Mesenchymal stem cell (in vitro differentiated cells and primary cell): ENCODE data around the gene CEP55.

Experiments
- DNase-seq: peaks from one replicate; pipeline ENCODE4 v3.0.0-alpha.2; 2013
- H2AFZ ChIP-seq: one replicate; pipeline ENCODE4 v1.6.1; 2013; ENCODE audit warnings: low read depth, mild to moderate bottlenecking, control low read depth, inconsistent platforms, low read length, moderate library complexity
- H2AK5ac ChIP-seq: 2 replicates; pipeline ENCODE4 v1.6.1; 2013; ENCODE audit warnings: low read length, moderate library complexity, mild to moderate bottlenecking, inconsistent platforms; ENCODE audit not compliant: severe bottlenecking
- H2BK120ac ChIP-seq: one replicate; pipeline ENCODE4 v1.6.1; 2013; ENCODE audit warnings: low read depth, mild to moderate bottlenecking, inconsistent platforms, low read length, moderate library complexity
- H2BK12ac ChIP-seq, 2 experiments: one replicate each; pipeline ENCODE4 v1.6.1; 2013; ENCODE audit warnings: inconsistent platforms in 2 of 2, low read length in 2 of 2, mild to moderate bottlenecking in 2 of 2, moderate library complexity in 2 of 2, control low read depth in 1 of 2
- H2BK15ac ChIP-seq: one replicate; pipeline ENCODE4 v1.6.1; 2013; ENCODE audit warnings: mild to moderate bottlenecking, low read depth, inconsistent platforms; ENCODE audit not compliant: poor library complexity, severe bottlenecking
- H2BK5ac ChIP-seq: 2 replicates; pipeline ENCODE4 v1.6.1; 2013; ENCODE audit warnings: low read depth, mild to moderate bottlenecking, low read length, control low read depth, inconsistent platforms; ENCODE audit not compliant: poor library complexity, severe bottlenecking
- H3K14ac ChIP-seq, 2 experiments: one replicate each; pipeline ENCODE4 v1.6.1; 2013; ENCODE audit warnings: inconsistent platforms in 2 of 2, low read length in 2 of 2, control low read depth in 1 of 2, mild to moderate bottlenecking in 1 of 2, moderate library complexity in 1 of 2
- H3K18ac ChIP-seq, 2 experiments: one replicate each; pipeline ENCODE4 v1.6.1; 2013; ENCODE audit warnings: inconsistent platforms in 2 of 2, low read length in 2 of 2, control low read depth in 1 of 2, low read depth in 1 of 2, mild to moderate bottlenecking in 1 of 2
- H3K23ac ChIP-seq, 2 experiments: one replicate each; pipeline ENCODE4 v1.6.1; 2013; ENCODE audit warnings: inconsistent platforms in 2 of 2, low read length in 2 of 2, mild to moderate bottlenecking in 2 of 2, moderate library complexity in 2 of 2, control low read depth in 1 of 2
- H3K27ac ChIP-seq: 2 replicates; pipeline ENCODE4 v1.5.1; 2013; ENCODE audit warnings: mild to moderate bottlenecking, moderate library complexity, low read length, control low read depth, inconsistent platforms; ENCODE audit not compliant: poor library complexity, severe bottlenecking
- H3K27me3 ChIP-seq, 2 experiments: 2 replicates each; pipeline versions ENCODE4 v1.6.1 to v1.7.0; 2013; ENCODE audit warnings: low read length in 2 of 2, mild to moderate bottlenecking in 2 of 2, moderate library complexity in 2 of 2, control low read depth in 1 of 2, inconsistent platforms in 1 of 2; ENCODE audit not compliant: control insufficient read depth in 1 of 2, insufficient read depth in 1 of 2
- H3K36me3 ChIP-seq, 2 experiments: 2 replicates each; pipeline versions ENCODE4 v1.6.1 to v1.7.0; 2013; ENCODE audit warnings: low read length in 2 of 2, control low read depth in 1 of 2, inconsistent platforms in 1 of 2, low read depth in 1 of 2, mild to moderate bottlenecking in 1 of 2; ENCODE audit not compliant: insufficient read depth in 2 of 2, control insufficient read depth in 1 of 2
- H3K4ac ChIP-seq, 2 experiments: one replicate each; pipeline ENCODE4 v1.6.1; 2013; ENCODE audit warnings: inconsistent platforms in 2 of 2, low read length in 2 of 2, mild to moderate bottlenecking in 2 of 2, moderate library complexity in 2 of 2, control low read depth in 1 of 2, low read depth in 1 of 2
- H3K4me1 ChIP-seq: 2 replicates; pipeline ENCODE4 v1.6.1; 2013; ENCODE audit warnings: low read depth, low read length, control low read depth; ENCODE audit not compliant: control insufficient read depth, insufficient read depth
- H3K4me2 ChIP-seq: 2 replicates; pipeline ENCODE4 v1.6.1; 2013; ENCODE audit warnings: low read length, mild to moderate bottlenecking, inconsistent platforms; ENCODE audit not compliant: poor library complexity, severe bottlenecking
- H3K4me3 ChIP-seq, 2 experiments: 2 replicates each; pipeline versions ENCODE4 v1.5.1 to v1.7.0; 2013; ENCODE audit warnings: low read length in 2 of 2, mild to moderate bottlenecking in 2 of 2, control low read depth in 1 of 2, low read depth in 1 of 2; ENCODE audit not compliant: insufficient read depth in 1 of 2
- H3K79me1 ChIP-seq: replicated peaks from 2 replicates; pipeline ENCODE4 v1.6.1; 2013; ENCODE audit warnings: mild to moderate bottlenecking, control low read depth, low read length, inconsistent platforms; ENCODE audit not compliant: poor library complexity, severe bottlenecking
- H3K9ac ChIP-seq: 2 replicates; pipeline ENCODE4 v1.7.0; 2013; ENCODE audit warnings: mild to moderate bottlenecking, low read length, moderate library complexity
- H3K9me3 ChIP-seq: 2 replicates; pipeline ENCODE4 v1.7.0; 2013; ENCODE audit warnings: mild to moderate bottlenecking, low read length; ENCODE audit not compliant: control insufficient read depth
- H4K8ac ChIP-seq: one replicate; pipeline ENCODE4 v1.6.1; 2013; ENCODE audit warnings: inconsistent platforms, mild to moderate bottlenecking, low read length, moderate library complexity
- H4K91ac ChIP-seq: one replicate; pipeline ENCODE4 v1.6.1; 2013; ENCODE audit warnings: mild to moderate bottlenecking, low read length, inconsistent platforms
- WGBS: methylation state at CpG from one replicate; pipeline ENCODE4 v1.1.7; 2013; ENCODE audit warnings: mixed read lengths; 5-methylcytosine and 5-hydroxymethylcytosine counted together

The CEP55 gene

DNA sequence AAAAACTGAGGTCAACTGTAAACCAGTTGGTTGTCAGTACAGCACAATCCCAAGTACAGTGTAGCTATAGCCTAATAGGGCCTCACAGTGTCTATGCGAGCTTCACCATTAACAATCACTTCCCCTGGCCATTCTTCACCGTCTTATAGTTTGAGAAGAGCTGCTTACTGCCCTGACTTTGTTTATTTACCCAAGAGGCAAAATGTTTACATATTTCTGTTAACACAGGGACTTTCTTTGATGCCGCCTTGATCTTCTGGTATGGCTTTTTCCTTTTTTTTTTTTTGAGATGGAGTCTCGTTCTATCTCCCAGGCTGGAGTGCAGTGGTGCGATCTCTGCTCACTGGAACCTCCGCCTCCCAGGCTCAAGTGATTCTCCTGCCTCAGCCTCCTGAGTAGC, 17.5 kb upstream of the CEP55 start:
- Histone ChIP-seq H2BK5ac (no peak overlapping the region), H3K4me2 (peak overlapping the region; percentile 45), H3K4me1 (peaks cover 6% of the 10 kb centered on the region), H4K8ac (peak overlapping the region; percentile 76), H3K18ac (peak overlapping the region; percentile 11 to 92), H3K4ac (peak overlapping the region in 1 of 2 experiments; percentile 4), H3K79me1 (no peaks in the 10 kb centered on the region), H3K36me3 (peaks cover 0 to 40% of the 10 kb centered on the region in 2 experiments), H3K9me3 (no peaks in the 10 kb centered on the region), H3K9ac (peak overlapping the region; percentile 96), H4K91ac (no peak overlapping the region), H3K27ac (peak overlapping the region; percentile 80), H2BK120ac (no peak overlapping the region), H2BK12ac (no peak overlapping the region), H2AFZ (no peak overlapping the region), H3K23ac (no peak overlapping the region), H3K27me3 (no peaks in the 10 kb centered on the region), H3K4me3 (peak overlapping the region in 1 of 2 experiments; percentile 92), H2AK5ac (peak overlapping the region; percentile 26), H3K14ac (no peak overlapping the region), H2BK15ac (no peak overlapping the region)
- peak; percentile 79 for DNase-seq
- WGBS = 34% methylated on average over 6 of the region's 6 CpGs

DNA sequence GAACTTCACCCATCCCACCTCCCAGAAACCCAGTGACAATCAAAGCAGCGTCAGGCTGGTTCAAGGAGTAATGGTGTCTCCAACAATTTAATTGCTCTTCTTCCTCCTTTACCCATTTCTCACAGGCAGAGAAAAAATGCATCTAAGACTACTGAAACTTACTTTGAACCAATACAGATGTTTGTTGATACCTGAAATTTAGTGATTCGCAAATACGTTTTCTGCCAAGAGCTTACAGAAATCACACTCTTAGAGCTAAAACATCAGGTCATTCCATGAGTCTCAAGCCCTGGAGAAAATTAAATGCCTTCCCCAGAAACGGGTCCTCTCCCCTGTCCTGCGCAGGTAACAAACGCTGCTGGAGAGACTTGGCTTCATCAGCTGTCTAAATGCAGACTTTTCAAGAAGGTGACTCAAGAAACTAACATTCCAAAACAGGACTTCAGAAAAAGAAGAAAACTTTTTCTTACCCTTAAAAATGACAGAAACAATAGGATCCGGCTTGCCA, 14.7 kb upstream of the CEP55 start:
- no peak overlapping the region for H2BK15ac ChIP-seq
- H3K27ac ChIP-seq = peak overlapping the region; percentile 97
- H3K18ac ChIP-seq = peak overlapping the region; percentile 83 to 85
- H2BK5ac ChIP-seq = peak overlapping the region; percentile 48
- no peak overlapping the region for H3K23ac ChIP-seq
- peak overlapping the region in 1 of 2 experiments; percentile 88 for H3K4ac ChIP-seq
- H3K4me3 ChIP-seq = peak overlapping the region; percentile 54 to 92
- no peak overlapping the region for H4K91ac ChIP-seq
- H4K8ac ChIP-seq = no peak overlapping the region
- H3K79me1 ChIP-seq = no peaks in the 10 kb centered on the region
- no peaks in the 10 kb centered on the region for H3K9me3 ChIP-seq
- peaks cover 0 to 20% of the 10 kb centered on the region in 2 experiments for H3K36me3 ChIP-seq
- peak overlapping the region; percentile 96 for H3K9ac ChIP-seq
- H3K4me2 ChIP-seq = peak overlapping the region; percentile 78
- 9% methylated on average over 7 of the region's 7 CpGs for WGBS
- H3K27me3 ChIP-seq = no peaks in the 10 kb centered on the region
- peak overlapping the region; percentile 76 for H2AK5ac ChIP-seq
- peak overlapping the region; percentile 45 for H2BK120ac ChIP-seq
- peak; percentile 41 for DNase-seq
- no peak overlapping the region for H2BK12ac ChIP-seq
- H3K14ac ChIP-seq = no peak overlapping the region
- peaks cover 4% of the 10 kb centered on the region for H3K4me1 ChIP-seq
- H2AFZ ChIP-seq = no peak overlapping the region

GRCh38 chr10:93482145-93482834, 14.1 kb upstream of the CEP55 start, which contains the start of gene MYOF:
Gene MYOF, minus strand, starts transcription at chr10:93482334. Its CDS starts 140 bp downstream, at chr10:93482194.
- peak within 1 kb of the TSS; percentile 78 for H3K4me2 ChIP-seq
- peak within 1 kb of the TSS; percentile 56 to 92 for H3K4me3 ChIP-seq
- H3K4me1 ChIP-seq = peaks cover 4% of the 10 kb centered on the region
- peak within 1 kb of the TSS; percentile 96 for H3K9ac ChIP-seq
- WGBS = 1% methylated on average over 15 of the region's 27 CpGs
- H2AK5ac ChIP-seq = peak within 1 kb of the TSS; percentile 76
- H2BK120ac ChIP-seq = peak within 1 kb of the TSS; percentile 45
- peak; percentile 91 for DNase-seq
- peak within 1 kb of the TSS; percentile 48 for H2BK5ac ChIP-seq
- H3K9me3 ChIP-seq = no peaks in the 10 kb centered on the region
- H3K4ac ChIP-seq = peak within 1 kb of the TSS in 1 of 2 experiments; percentile 88
- H3K18ac ChIP-seq = peak within 1 kb of the TSS; percentile 83 to 85
- H3K14ac ChIP-seq = no peak within 1 kb of the TSS
- H2AFZ ChIP-seq = no peak within 1 kb of the TSS
- no peak within 1 kb of the TSS for H4K91ac ChIP-seq
- no peaks in the 10 kb centered on the region for H3K27me3 ChIP-seq
- peaks cover 0 to 16% of the 10 kb centered on the region in 2 experiments for H3K36me3 ChIP-seq
- H3K27ac ChIP-seq = peak within 1 kb of the TSS; percentile 97
- H2BK12ac ChIP-seq = peak within 1 kb of the TSS; percentile 38 to 82
- no peak within 1 kb of the TSS for H3K23ac ChIP-seq
- peak within 1 kb of the TSS; percentile 57 for H4K8ac ChIP-seq
- no peaks in the 10 kb centered on the region for H3K79me1 ChIP-seq
- H2BK15ac ChIP-seq = no peak within 1 kb of the TSS

DNA sequence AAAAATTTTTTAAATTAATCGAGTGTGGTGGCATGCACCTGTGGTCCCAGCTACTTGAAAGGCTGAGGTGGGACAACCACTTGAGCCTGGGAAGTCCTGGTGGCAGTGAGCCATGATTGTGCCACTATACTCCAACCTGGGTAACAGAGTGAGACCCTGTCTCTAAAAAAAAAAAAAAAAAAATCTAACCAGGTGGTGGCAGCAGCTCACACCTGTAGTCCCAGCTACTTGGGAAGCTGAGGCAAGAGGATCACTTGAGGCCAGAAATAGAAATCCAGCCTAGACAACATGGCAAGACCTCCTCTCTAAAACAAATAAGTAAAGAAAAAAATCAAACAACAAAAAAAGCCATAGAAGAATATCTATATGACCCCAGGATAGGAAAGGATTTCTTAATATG, 10.7 kb upstream of the CEP55 start:
- H2BK5ac ChIP-seq = no peak overlapping the region
- H3K4me3 ChIP-seq = no peak overlapping the region
- no peak overlapping the region for H2AFZ ChIP-seq
- no peak overlapping the region for H4K91ac ChIP-seq
- H3K18ac ChIP-seq = no peak overlapping the region
- no peak overlapping the region for H3K9ac ChIP-seq
- H3K79me1 ChIP-seq = no peaks in the 10 kb centered on the region
- no peak overlapping the region for H2BK15ac ChIP-seq
- no peak overlapping the region for H3K4me2 ChIP-seq
- H2BK12ac ChIP-seq = no peak overlapping the region
- H3K4ac ChIP-seq = no peak overlapping the region
- H3K9me3 ChIP-seq = no peaks in the 10 kb centered on the region
- H3K23ac ChIP-seq = no peak overlapping the region
- no peak for DNase-seq
- H2BK120ac ChIP-seq = no peak overlapping the region
- H3K27ac ChIP-seq = no peak overlapping the region
- H2AK5ac ChIP-seq = no peak overlapping the region
- H3K14ac ChIP-seq = no peak overlapping the region
- WGBS = 0% methylated on average over 1 of the region's 1 CpG
- peaks cover 2% of the 10 kb centered on the region for H3K4me1 ChIP-seq
- H3K36me3 ChIP-seq = no peaks in the 10 kb centered on the region
- no peak overlapping the region for H4K8ac ChIP-seq
- no peaks in the 10 kb centered on the region for H3K27me3 ChIP-seq
